Stimulated activated CD4-positive, alpha-beta T cell treated with anti-CD3 and anti-CD28 coated beads, TNF-alpha, amount 100 ng/mL, for 4 hours (primary cell): ENCODE data around the gene SIPA1L3.

ENCODE experiments used
- DNase-seq, 3 experiments: peaks; one replicate each; pipeline ENCODE4 v3.0.0-alpha.2; 2020; ENCODE audit warnings: low read depth in 3 of 3

SIPA1L3 gene

GRCh38 chr19:38149661-38150061 lies 242.7 kb downstream of the SIPA1L3 start:
- no peak for DNase-seq

- no peak for DNase-seq
Measured at GRCh38 chr19:38151242-38151641, 244.2 kb downstream of the SIPA1L3 start.

GRCh38 chr19:38152461-38153379 lies 245.7 kb downstream of the SIPA1L3 start:
- no peak for DNase-seq

GRCh38 chr19:38155453-38155852 lies 248.4 kb downstream of the SIPA1L3 start:
- no peak for DNase-seq

GRCh38 chr19:38158730-38159129 lies 251.7 kb downstream of the SIPA1L3 start:
- DNase-seq = no peak

- DNase-seq = no peak
Measured at GRCh38 chr19:38162094-38162493, 255.1 kb downstream of the SIPA1L3 start.

- no peak for DNase-seq
Measured at GRCh38 chr19:38162632-38163031, 255.6 kb downstream of the SIPA1L3 start.

GRCh38 chr19:38163419-38164290 lies 256.6 kb downstream of the SIPA1L3 start:
- DNase-seq = no peak

- no peak for DNase-seq
Measured at GRCh38 chr19:38164526-38164925, 257.5 kb downstream of the SIPA1L3 start.

- no peak for DNase-seq
Measured at GRCh38 chr19:38165335-38165734, 258.3 kb downstream of the SIPA1L3 start.

GRCh38 chr19:38168637-38169036 lies 261.6 kb downstream of the SIPA1L3 start:
- no peak for DNase-seq

GRCh38 chr19:38170334-38170733 lies 263.3 kb downstream of the SIPA1L3 start:
- DNase-seq = no peak

GRCh38 chr19:38172001-38172400 lies 265.0 kb downstream of the SIPA1L3 start:
- no peak for DNase-seq

- no peak for DNase-seq
Measured at GRCh38 chr19:38173291-38174041, 266.5 kb downstream of the SIPA1L3 start.

- DNase-seq = no peak
Measured at GRCh38 chr19:38175422-38175821, 268.4 kb downstream of the SIPA1L3 start.

GRCh38 chr19:38180071-38180470 lies 273.1 kb downstream of the SIPA1L3 start:
- no peak for DNase-seq

- no peak for DNase-seq
Measured at GRCh38 chr19:38182536-38183210, 275.7 kb downstream of the SIPA1L3 start.

GRCh38 chr19:38183251-38183897 lies 276.4 kb downstream of the SIPA1L3 start:
- no peak for DNase-seq

GRCh38 chr19:38184815-38185214 lies 277.8 kb downstream of the SIPA1L3 start:
- no peak for DNase-seq

- no peak for DNase-seq
Measured at GRCh38 chr19:38185562-38185961, 278.6 kb downstream of the SIPA1L3 start.

- no peak for DNase-seq
Measured at GRCh38 chr19:38190061-38190460, 283.1 kb downstream of the SIPA1L3 start.
